ENCODE data around the gene RNLS.

Gene RNLS

GRCh38 chr10:88463811-88464210 is 119.3 kb downstream of the RNLS start:
- Histone ChIP-seq H3K36me3 (ENCODE audit: insufficient read depth, low read length) (no peaks in the 10 kb centered on the region), H3K79me2 (ENCODE audit: insufficient read depth, low read length) (no peaks in the 10 kb centered on the region), H3K9ac (ENCODE audit: low read length) (no peak overlapping the region), H3F3A (ENCODE audit: insufficient read depth, low read length) (no peaks in the 10 kb centered on the region), H4K20me1 (ENCODE audit: insufficient read depth, low read length) (no peaks in the 10 kb centered on the region), H3K9me2 (ENCODE audit: low read depth, low read length) (no peaks in the 10 kb centered on the region), H3K27me3 (ENCODE audit: insufficient read depth, low read length) (no peaks in the 10 kb centered on the region), H3K9me3 (ENCODE audit: low read length) (no peaks in the 10 kb centered on the region), H3K4me1 (ENCODE audit: insufficient read depth, low read length, severe bottlenecking) (no peaks in the 10 kb centered on the region), H2AFZ (ENCODE audit: low read length) (no peak overlapping the region), H3K27ac (ENCODE audit: low read depth, low read length, poor library complexity, severe bottlenecking) (no peak overlapping the region), H3K4me2 (ENCODE audit: low read length) (no peak overlapping the region), H3K4me3 (ENCODE audit: low read depth, low read length, poor library complexity, severe bottlenecking) (no peak overlapping the region)
- TF ChIP-seq EZH2 (IDR thresholded peaks at IDR 0.05; ENCODE audit: borderline replicate concordance, low read length): no peak
- no peak for TF ChIP-seq CTCF (IDR thresholded peaks at IDR 0.05; ENCODE audit: low read length)

- Histone ChIP-seq H3K4me2 (ENCODE audit: low read length) (no peak overlapping the region), H2AFZ (ENCODE audit: low read length) (no peak overlapping the region), H3K4me3 (ENCODE audit: low read depth, low read length, poor library complexity, severe bottlenecking) (no peak overlapping the region), H3K27ac (ENCODE audit: low read depth, low read length, poor library complexity, severe bottlenecking) (no peak overlapping the region), H3K9me2 (ENCODE audit: low read depth, low read length) (no peaks in the 10 kb centered on the region), H4K20me1 (ENCODE audit: insufficient read depth, low read length) (no peaks in the 10 kb centered on the region), H3K27me3 (ENCODE audit: insufficient read depth, low read length) (no peaks in the 10 kb centered on the region), H3K9ac (ENCODE audit: low read length) (no peak overlapping the region), H3K4me1 (ENCODE audit: insufficient read depth, low read length, severe bottlenecking) (no peaks in the 10 kb centered on the region), H3K79me2 (ENCODE audit: insufficient read depth, low read length) (no peaks in the 10 kb centered on the region), H3F3A (ENCODE audit: insufficient read depth, low read length) (no peaks in the 10 kb centered on the region), H3K9me3 (ENCODE audit: low read length) (no peaks in the 10 kb centered on the region), H3K36me3 (ENCODE audit: insufficient read depth, low read length) (no peaks in the 10 kb centered on the region)
- no peak for TF ChIP-seq CTCF (IDR thresholded peaks at IDR 0.05; ENCODE audit: low read length)
Measured at GRCh38 chr10:88461426-88461825, 121.7 kb downstream of the RNLS start.

GRCh38 chr10:88459530-88459929 is 123.6 kb downstream of the RNLS start:
- no peaks in the 10 kb centered on the region for H3K27me3 ChIP-seq (ENCODE audit: insufficient read depth, low read length)

GRCh38 chr10:88458209-88458608 is 124.9 kb downstream of the RNLS start:
- H3K36me3 ChIP-seq (ENCODE audit: insufficient read depth, low read length): no peaks in the 10 kb centered on the region
- no peaks in the 10 kb centered on the region for H3K9me3 ChIP-seq (ENCODE audit: low read length)
- no peaks in the 10 kb centered on the region for H3K4me1 ChIP-seq (ENCODE audit: insufficient read depth, low read length, severe bottlenecking)
- no peaks in the 10 kb centered on the region for H3F3A ChIP-seq (ENCODE audit: insufficient read depth, low read length)
- H3K4me3 ChIP-seq (ENCODE audit: low read depth, low read length, poor library complexity, severe bottlenecking): no peak overlapping the region
- H3K4me2 ChIP-seq (ENCODE audit: low read length): no peak overlapping the region
- no peaks in the 10 kb centered on the region for H3K9me2 ChIP-seq (ENCODE audit: low read depth, low read length)
- TF ChIP-seq CTCF (IDR thresholded peaks at IDR 0.05; ENCODE audit: low read length) (no peak), EZH2 (IDR thresholded peaks at IDR 0.05; ENCODE audit: borderline replicate concordance, low read length) (no peak)
- no peak overlapping the region for H2AFZ ChIP-seq (ENCODE audit: low read length)
- no peak overlapping the region for H3K9ac ChIP-seq (ENCODE audit: low read length)
- H3K27ac ChIP-seq (ENCODE audit: low read depth, low read length, poor library complexity, severe bottlenecking): no peak overlapping the region
- no peaks in the 10 kb centered on the region for H3K27me3 ChIP-seq (ENCODE audit: insufficient read depth, low read length)
- no peaks in the 10 kb centered on the region for H4K20me1 ChIP-seq (ENCODE audit: insufficient read depth, low read length)
- H3K79me2 ChIP-seq (ENCODE audit: insufficient read depth, low read length): no peaks in the 10 kb centered on the region

More at GRCh38 chr10:88459530-88459929, 123.6 kb downstream of the RNLS start:
- H3K4me1 ChIP-seq (ENCODE audit: insufficient read depth, low read length, severe bottlenecking): no peaks in the 10 kb centered on the region
- no peak overlapping the region for H3K4me3 ChIP-seq (ENCODE audit: low read depth, low read length, poor library complexity, severe bottlenecking)
- no peaks in the 10 kb centered on the region for H3F3A ChIP-seq (ENCODE audit: insufficient read depth, low read length)
- H3K36me3 ChIP-seq (ENCODE audit: insufficient read depth, low read length): no peaks in the 10 kb centered on the region
- H3K9me2 ChIP-seq (ENCODE audit: low read depth, low read length): no peaks in the 10 kb centered on the region
- no peak overlapping the region for H3K27ac ChIP-seq (ENCODE audit: low read depth, low read length, poor library complexity, severe bottlenecking)
- no peaks in the 10 kb centered on the region for H3K9me3 ChIP-seq (ENCODE audit: low read length)
- no peak for TF ChIP-seq EZH2 (IDR thresholded peaks at IDR 0.05; ENCODE audit: borderline replicate concordance, low read length)
- H3K79me2 ChIP-seq (ENCODE audit: insufficient read depth, low read length): no peaks in the 10 kb centered on the region
- no peaks in the 10 kb centered on the region for H4K20me1 ChIP-seq (ENCODE audit: insufficient read depth, low read length)
- H3K4me2 ChIP-seq (ENCODE audit: low read length): no peak overlapping the region
- no peak overlapping the region for H2AFZ ChIP-seq (ENCODE audit: low read length)
- no peak overlapping the region for H3K9ac ChIP-seq (ENCODE audit: low read length)

Data from OCI-LY1 (cell line).